Measurements from ENCODE around the gene IBTK.

IBTK gene

DNA sequence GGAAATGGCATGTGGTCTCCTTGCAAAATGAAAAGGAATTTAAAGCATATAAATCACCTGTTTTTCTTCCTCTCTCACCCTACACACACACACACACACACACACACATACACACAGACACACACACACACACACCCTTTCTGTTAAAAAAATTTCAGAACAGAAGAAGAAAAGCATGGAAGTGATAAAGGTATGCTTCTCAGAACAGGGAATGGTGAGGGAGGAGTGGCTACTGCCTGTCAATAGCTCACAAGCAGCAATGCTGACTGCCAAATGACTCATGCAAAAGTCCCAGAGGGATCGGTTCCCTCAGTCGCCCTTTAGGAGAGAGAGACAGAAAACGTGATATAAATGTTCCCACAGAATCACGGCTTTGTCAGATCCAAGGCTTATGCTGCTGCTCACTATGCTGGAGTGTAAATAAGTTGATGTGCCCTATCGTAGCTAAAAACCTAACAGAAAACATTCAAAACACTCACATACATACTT lies 102.6 kb downstream of the IBTK start:
- Histone ChIP-seq H3K4me1 (ENCODE audit: insufficient read depth, low read length, severe bottlenecking) (no peaks in the 10 kb centered on the region), H3F3A (ENCODE audit: insufficient read depth, low read length) (no peaks in the 10 kb centered on the region), H3K27ac (ENCODE audit: low read depth, low read length, poor library complexity, severe bottlenecking) (no peak overlapping the region), H3K27me3 (ENCODE audit: insufficient read depth, low read length) (no peaks in the 10 kb centered on the region), H4K20me1 (ENCODE audit: insufficient read depth, low read length) (no peaks in the 10 kb centered on the region), H2AFZ (ENCODE audit: low read length) (no peak overlapping the region), H3K9me3 (ENCODE audit: low read length) (no peaks in the 10 kb centered on the region), H3K36me3 (ENCODE audit: insufficient read depth, low read length) (no peaks in the 10 kb centered on the region), H3K4me2 (ENCODE audit: low read length) (no peak overlapping the region), H3K9ac (ENCODE audit: low read length) (no peak overlapping the region), H3K4me3 (ENCODE audit: low read depth, low read length, poor library complexity, severe bottlenecking) (no peak overlapping the region), H3K79me2 (ENCODE audit: insufficient read depth, low read length) (no peaks in the 10 kb centered on the region), H3K9me2 (ENCODE audit: low read depth, low read length) (no peaks in the 10 kb centered on the region)
- TF ChIP-seq EZH2 (IDR thresholded peaks at IDR 0.05; ENCODE audit: borderline replicate concordance, low read length) = no peak
- TF ChIP-seq, protein P1, sequence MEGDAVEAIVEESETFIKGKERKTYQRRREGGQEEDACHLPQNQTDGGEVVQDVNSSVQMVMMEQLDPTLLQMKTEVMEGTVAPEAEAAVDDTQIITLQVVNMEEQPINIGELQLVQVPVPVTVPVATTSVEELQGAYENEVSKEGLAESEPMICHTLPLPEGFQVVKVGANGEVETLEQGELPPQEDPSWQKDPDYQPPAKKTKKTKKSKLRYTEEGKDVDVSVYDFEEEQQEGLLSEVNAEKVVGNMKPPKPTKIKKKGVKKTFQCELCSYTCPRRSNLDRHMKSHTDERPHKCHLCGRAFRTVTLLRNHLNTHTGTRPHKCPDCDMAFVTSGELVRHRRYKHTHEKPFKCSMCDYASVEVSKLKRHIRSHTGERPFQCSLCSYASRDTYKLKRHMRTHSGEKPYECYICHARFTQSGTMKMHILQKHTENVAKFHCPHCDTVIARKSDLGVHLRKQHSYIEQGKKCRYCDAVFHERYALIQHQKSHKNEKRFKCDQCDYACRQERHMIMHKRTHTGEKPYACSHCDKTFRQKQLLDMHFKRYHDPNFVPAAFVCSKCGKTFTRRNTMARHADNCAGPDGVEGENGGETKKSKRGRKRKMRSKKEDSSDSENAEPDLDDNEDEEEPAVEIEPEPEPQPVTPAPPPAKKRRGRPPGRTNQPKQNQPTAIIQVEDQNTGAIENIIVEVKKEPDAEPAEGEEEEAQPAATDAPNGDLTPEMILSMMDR (IDR thresholded peaks at IDR 0.05; ENCODE audit: low read length) = no peak

- Histone ChIP-seq H3K79me2 (ENCODE audit: insufficient read depth, low read length) (no peaks in the 10 kb centered on the region), H3K4me1 (ENCODE audit: insufficient read depth, low read length, severe bottlenecking) (no peaks in the 10 kb centered on the region), H3K9ac (ENCODE audit: low read length) (no peak overlapping the region), H3K9me2 (ENCODE audit: low read depth, low read length) (no peaks in the 10 kb centered on the region), H3K27me3 (ENCODE audit: insufficient read depth, low read length) (no peaks in the 10 kb centered on the region), H3K9me3 (ENCODE audit: low read length) (no peaks in the 10 kb centered on the region), H4K20me1 (ENCODE audit: insufficient read depth, low read length) (no peaks in the 10 kb centered on the region), H3K4me2 (ENCODE audit: low read length) (no peak overlapping the region), H3K27ac (ENCODE audit: low read depth, low read length, poor library complexity, severe bottlenecking) (no peak overlapping the region), H3K36me3 (ENCODE audit: insufficient read depth, low read length) (no peaks in the 10 kb centered on the region), H3F3A (ENCODE audit: insufficient read depth, low read length) (no peaks in the 10 kb centered on the region), H3K4me3 (ENCODE audit: low read depth, low read length, poor library complexity, severe bottlenecking) (no peak overlapping the region), H2AFZ (ENCODE audit: low read length) (no peak overlapping the region)
- TF ChIP-seq, protein P1 (IDR thresholded peaks at IDR 0.05; ENCODE audit: low read length) = no peak
- TF ChIP-seq EZH2 (IDR thresholded peaks at IDR 0.05; ENCODE audit: borderline replicate concordance, low read length) = no peak
Measured at GRCh38 chr6:82144007-82144851, 103.3 kb downstream of the IBTK start.

DNA sequence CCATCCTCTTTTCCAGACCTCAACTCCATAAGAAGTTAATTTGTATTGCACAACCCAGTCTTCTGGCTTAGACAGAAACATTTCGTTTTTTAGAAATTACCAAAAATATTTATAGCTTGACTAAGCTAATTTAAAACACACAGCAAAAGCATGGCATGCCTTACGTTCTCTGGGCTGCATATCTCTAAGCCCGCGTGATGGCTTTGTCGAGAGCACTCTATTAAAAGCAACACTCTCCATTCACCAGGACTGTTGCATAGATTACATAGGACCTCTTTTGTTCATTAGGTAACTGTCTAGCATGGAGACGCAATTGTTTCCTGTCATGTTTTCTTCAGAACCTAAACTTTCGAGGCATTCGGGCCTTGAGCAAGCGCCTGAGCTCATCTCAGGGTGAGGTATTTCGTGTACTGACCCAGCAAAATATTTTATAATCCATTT lies 104.5 kb downstream of the IBTK start:
- Histone ChIP-seq H3K9me3 (ENCODE audit: low read length) (no peaks in the 10 kb centered on the region), H4K20me1 (ENCODE audit: insufficient read depth, low read length) (no peaks in the 10 kb centered on the region), H3K79me2 (ENCODE audit: insufficient read depth, low read length) (no peaks in the 10 kb centered on the region), H3K27ac (ENCODE audit: low read depth, low read length, poor library complexity, severe bottlenecking) (no peak overlapping the region), H3K4me3 (ENCODE audit: low read depth, low read length, poor library complexity, severe bottlenecking) (no peak overlapping the region), H3K9me2 (ENCODE audit: low read depth, low read length) (no peaks in the 10 kb centered on the region), H3K4me2 (ENCODE audit: low read length) (no peak overlapping the region), H3K27me3 (ENCODE audit: insufficient read depth, low read length) (no peaks in the 10 kb centered on the region), H3F3A (ENCODE audit: insufficient read depth, low read length) (no peaks in the 10 kb centered on the region), H3K4me1 (ENCODE audit: insufficient read depth, low read length, severe bottlenecking) (no peaks in the 10 kb centered on the region), H3K36me3 (ENCODE audit: insufficient read depth, low read length) (no peaks in the 10 kb centered on the region), H3K9ac (ENCODE audit: low read length) (no peak overlapping the region), H2AFZ (ENCODE audit: low read length) (no peak overlapping the region)
- no peak for TF ChIP-seq EZH2 (IDR thresholded peaks at IDR 0.05; ENCODE audit: borderline replicate concordance, low read length)
- TF ChIP-seq, protein P1 (IDR thresholded peaks at IDR 0.05; ENCODE audit: low read length) = no peak

All from OCI-LY1 (cell line).